CD4-positive, alpha-beta T cell (primary cell): ENCODE measurements around the gene CDH22. TPM values are rescaled to one million over a fixed set of nuclear protein-coding genes. Genes with fewer than 3 reads are reported as not detected.

Experiments
- ATAC-seq: fragments of 200-7000 bp; cut with Tn5 transposase; one replicate; pipeline ENCODE4 v1.10.0; 2022; ENCODE audit warnings: mild to moderate bottlenecking; ENCODE audit not compliant: poor library complexity
- CTCF ChIA-PET: fragments of 350-600 bp; sonication (Branson Sonifier 250); formaldehyde crosslinking; loops from one replicate; lab custom pipeline; 2021; ENCODE audit warnings: antibody characterized with exemption, inconsistent platforms; lab: Charles Lee
- POLR2A ChIA-PET: fragments of 350-600 bp; sonication (Branson Sonifier 250); formaldehyde crosslinking; loops from one replicate; lab custom pipeline; 2021; ENCODE audit warnings: antibody characterized with exemption, inconsistent platforms; lab: Charles Lee
- DNase-seq, 14 experiments: peaks; one replicate each; pipeline ENCODE4 v3.0.0-alpha.2; 2013 to 2020; ENCODE audit warnings: mixed read lengths in 2 of 14
- H3K27ac ChIP-seq, 2 donors: one replicate each; pipeline versions ENCODE4 v1.5.1 to v1.7.0; 2013; ENCODE audit warnings: low read length in 2 of 2, low read depth in 1 of 2, mild to moderate bottlenecking in 1 of 2
- H3K27me3 ChIP-seq, 2 experiments: 1 replicate in 1 of 2; 2 replicates in 1 of 2; pipeline versions ENCODE4 v1.6.1 to v1.7.0; 2013; ENCODE audit warnings: low read length in 2 of 2, control low read depth in 1 of 2, mild to moderate bottlenecking in 1 of 2, moderate library complexity in 1 of 2; ENCODE audit not compliant: insufficient read depth in 2 of 2, control insufficient read depth in 1 of 2
- H3K36me3 ChIP-seq: one replicate; pipeline ENCODE4 v1.6.1; 2013; ENCODE audit warnings: low read length, control low read depth; ENCODE audit not compliant: insufficient read depth
- H3K4me1 ChIP-seq: one replicate; pipeline ENCODE4 v1.6.1; 2013; ENCODE audit warnings: low read length, control low read depth; ENCODE audit not compliant: insufficient read depth
- H3K4me3 ChIP-seq: one replicate; pipeline ENCODE4 v1.5.1; 2013; ENCODE audit warnings: mild to moderate bottlenecking, low read length, moderate library complexity
- H3K9me3 ChIP-seq, 2 experiments: 1 replicate in 1 of 2; 2 replicates in 1 of 2; pipeline versions ENCODE4 v1.6.1 to v1.7.0; 2013; ENCODE audit warnings: low read length in 2 of 2, mild to moderate bottlenecking in 2 of 2, control low read depth in 1 of 2, moderate library complexity in 1 of 2; ENCODE audit not compliant: control insufficient read depth in 1 of 2, insufficient read depth in 1 of 2
- H3K27ac Mint-ChIP-seq: one replicate; pipeline ENCODE4 v1.8.0; 2020; ENCODE audit warnings: mixed read lengths
- H3K27me3 Mint-ChIP-seq: one replicate; pipeline ENCODE4 v1.8.0; 2021; ENCODE audit warnings: mixed read lengths
- H3K36me3 Mint-ChIP-seq: one replicate; pipeline ENCODE4 v1.8.0; 2021; ENCODE audit warnings: low read depth, mixed read lengths
- H3K4me1 Mint-ChIP-seq: one replicate; pipeline ENCODE4 v1.8.0; 2021; ENCODE audit warnings: low read depth, mixed read lengths
- H3K4me3 Mint-ChIP-seq: one replicate; pipeline ENCODE4 v1.8.0; 2020; ENCODE audit warnings: mild to moderate bottlenecking, mixed read lengths
- H3K9me3 Mint-ChIP-seq: one replicate; pipeline ENCODE4 v1.8.0; 2020; ENCODE audit warnings: mixed read lengths
- intact Hi-C, 2 experiments: fragments of 100-400 bp; cut with DNase I in 1 of 2; cut with micrococcal nuclease in 1 of 2; formaldehyde crosslinking; loops; one replicate each; pipeline versions ENCODE4 v1.15.1 to v1.9.0; 2023 to 2025; cut with DNase I, micrococcal nuclease
- total RNA-seq, 174 experiments: library from RNA in 2 of 174; stranded (reverse) in 2 of 174; gene quantifications; one replicate each; pipeline ENCODE4 v1.2.3 and lab custom pipeline; 2021 to 2026
- TF ChIP-seq, protein P1 (sequence below): fragments of 200-600 bp; IDR thresholded peaks from one replicate; pipeline ENCODE4 v1.8.0; 2022; ENCODE audit warnings: antibody characterized with exemption, mild to moderate bottlenecking

The CDH22 gene
- total RNA-seq, 2 experiments from 2014 or later: not detected

DNA sequence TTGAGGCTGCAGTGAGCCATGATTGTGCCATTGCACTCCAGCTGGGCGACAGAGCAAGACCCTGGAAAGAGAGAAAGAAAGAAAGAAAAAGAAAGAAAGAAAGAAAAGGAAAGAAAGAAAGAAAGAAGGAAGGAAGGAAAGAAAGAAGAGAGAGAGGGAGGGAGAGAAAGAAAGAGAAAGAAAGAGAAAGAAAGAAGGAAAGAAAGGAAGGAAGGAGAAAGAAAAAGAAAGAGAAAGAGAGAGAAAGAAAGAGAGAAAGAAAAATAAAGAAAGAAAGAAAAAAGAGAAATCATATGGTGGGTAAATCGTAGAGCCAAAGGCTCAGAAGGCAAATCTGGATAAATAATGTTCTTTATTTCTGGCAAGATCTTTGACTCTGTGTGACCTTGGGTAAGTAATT is 136.8 kb downstream of the CDH22 start:
- H3K27ac ChIP-seq: no peak overlapping the region
- H3K4me3 Mint-ChIP-seq: no peak overlapping the region
- peaks cover 3% of the 10 kb centered on the region for H3K4me1 ChIP-seq
- intact Hi-C loops: loop anchor here in 1 of 2 experiments (10.0 kb wide), 2 partner anchors 187 to 367 kb away; no protein-coding TSS in a partner anchor
- ATAC-seq (no peak), DNase-seq (no peak)
- no peaks in the 10 kb centered on the region for H3K4me1 Mint-ChIP-seq
- TF ChIP-seq, protein P1, sequence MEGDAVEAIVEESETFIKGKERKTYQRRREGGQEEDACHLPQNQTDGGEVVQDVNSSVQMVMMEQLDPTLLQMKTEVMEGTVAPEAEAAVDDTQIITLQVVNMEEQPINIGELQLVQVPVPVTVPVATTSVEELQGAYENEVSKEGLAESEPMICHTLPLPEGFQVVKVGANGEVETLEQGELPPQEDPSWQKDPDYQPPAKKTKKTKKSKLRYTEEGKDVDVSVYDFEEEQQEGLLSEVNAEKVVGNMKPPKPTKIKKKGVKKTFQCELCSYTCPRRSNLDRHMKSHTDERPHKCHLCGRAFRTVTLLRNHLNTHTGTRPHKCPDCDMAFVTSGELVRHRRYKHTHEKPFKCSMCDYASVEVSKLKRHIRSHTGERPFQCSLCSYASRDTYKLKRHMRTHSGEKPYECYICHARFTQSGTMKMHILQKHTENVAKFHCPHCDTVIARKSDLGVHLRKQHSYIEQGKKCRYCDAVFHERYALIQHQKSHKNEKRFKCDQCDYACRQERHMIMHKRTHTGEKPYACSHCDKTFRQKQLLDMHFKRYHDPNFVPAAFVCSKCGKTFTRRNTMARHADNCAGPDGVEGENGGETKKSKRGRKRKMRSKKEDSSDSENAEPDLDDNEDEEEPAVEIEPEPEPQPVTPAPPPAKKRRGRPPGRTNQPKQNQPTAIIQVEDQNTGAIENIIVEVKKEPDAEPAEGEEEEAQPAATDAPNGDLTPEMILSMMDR: no peak
- ChIA-PET POLR2A (no interaction called here), CTCF (no interaction called here)
- H3K9me3 Mint-ChIP-seq: no peaks in the 10 kb centered on the region
- no peak overlapping the region for H3K27ac Mint-ChIP-seq
- H3K36me3 ChIP-seq: no peaks in the 10 kb centered on the region
- H3K36me3 Mint-ChIP-seq: no peaks in the 10 kb centered on the region
- H3K9me3 ChIP-seq: peaks cover 0 to 7% of the 10 kb centered on the region in 2 experiments
- H3K4me3 ChIP-seq: no peak overlapping the region
- peaks cover 24 to 49% of the 10 kb centered on the region in 2 experiments for H3K27me3 ChIP-seq
- peaks cover 73% of the 10 kb centered on the region for H3K27me3 Mint-ChIP-seq

DNA sequence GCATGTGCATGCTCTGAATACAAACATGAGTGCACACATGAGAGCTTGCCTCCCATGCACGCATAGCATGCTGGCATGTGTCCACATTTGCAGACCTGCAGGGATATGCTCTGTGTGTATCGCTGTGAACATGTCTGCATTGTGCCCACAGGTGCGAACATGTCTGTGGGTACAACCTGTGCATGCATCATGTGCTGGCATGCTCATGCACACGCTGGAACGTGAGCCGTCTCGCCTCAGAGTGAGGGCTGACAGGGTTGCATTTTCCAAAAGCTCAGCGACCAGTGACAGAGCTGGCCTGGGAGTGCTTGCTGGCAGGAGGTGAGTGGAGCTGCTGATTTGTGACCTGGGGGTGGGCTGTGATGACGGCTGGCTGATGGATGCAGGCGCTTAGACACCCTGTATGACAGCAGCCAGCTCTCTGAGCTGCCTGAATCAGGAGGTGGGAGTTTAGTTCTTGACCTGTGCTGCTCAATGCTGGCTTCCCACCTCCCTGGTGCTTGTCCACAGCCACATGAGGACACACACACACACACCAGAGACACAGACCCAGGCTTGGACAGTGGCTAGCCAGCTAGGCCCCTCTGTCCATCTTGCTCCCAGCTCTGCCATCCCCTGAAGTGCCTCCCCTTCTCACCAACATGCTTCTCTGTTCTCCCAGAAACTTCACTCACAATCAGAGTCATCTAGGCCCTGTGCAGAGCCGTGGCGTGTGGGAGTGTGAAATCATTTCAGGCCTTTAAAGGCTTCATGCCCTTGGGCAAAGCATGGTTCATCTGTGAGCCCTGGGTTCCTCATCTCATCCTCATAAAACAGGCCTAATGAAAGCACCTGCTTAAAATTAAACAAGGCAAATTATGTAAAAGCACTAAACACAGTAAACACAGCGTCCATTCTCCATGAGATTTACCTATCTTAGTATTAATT is 138.8 kb downstream of the CDH22 start:
- ChIA-PET POLR2A (no interaction called here), CTCF (no interaction called here)
- H3K4me3 ChIP-seq: no peak overlapping the region
- Mint-ChIP-seq H3K27me3 (peaks cover 67% of the 10 kb centered on the region), H3K27ac (no peak overlapping the region), H3K4me1 (no peaks in the 10 kb centered on the region), H3K9me3 (no peaks in the 10 kb centered on the region), H3K4me3 (no peak overlapping the region), H3K36me3 (no peaks in the 10 kb centered on the region)
- no peak overlapping the region for H3K27ac ChIP-seq
- peaks cover 11 to 38% of the 10 kb centered on the region in 2 experiments for H3K27me3 ChIP-seq
- H3K36me3 ChIP-seq: no peaks in the 10 kb centered on the region
- no peak for ATAC-seq
- no peaks in the 10 kb centered on the region for H3K4me1 ChIP-seq
- no peak for DNase-seq
- TF ChIP-seq, protein P1: no peak
- H3K9me3 ChIP-seq: peaks cover 0 to 7% of the 10 kb centered on the region in 2 experiments
- intact Hi-C loops: loop anchor here in 1 of 2 experiments (10.0 kb wide), 2 partner anchors 185 to 365 kb away; no protein-coding TSS in a partner anchor

DNA sequence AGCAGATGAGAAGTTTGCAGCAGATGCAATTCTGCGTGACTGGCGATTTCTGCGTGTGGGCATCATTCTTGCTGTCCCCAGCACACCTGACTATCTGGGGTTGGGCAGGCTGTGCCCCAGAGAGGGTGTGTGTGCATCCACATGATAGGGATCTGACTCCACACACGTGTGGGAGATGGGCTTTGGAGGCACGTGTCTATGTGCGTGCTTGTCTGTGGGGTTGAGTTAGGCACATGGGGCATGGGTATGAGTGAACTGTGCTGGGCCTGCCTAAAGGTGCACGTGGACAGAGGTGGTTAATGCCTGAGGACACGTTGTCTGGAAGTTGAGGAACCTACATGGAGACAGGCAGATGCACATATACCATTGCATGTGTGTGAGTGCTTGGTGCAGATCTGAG is 139.9 kb downstream of the CDH22 start:
- TF ChIP-seq, protein P1: no peak
- H3K27me3 Mint-ChIP-seq: peaks cover 69% of the 10 kb centered on the region
- intact Hi-C loops: no loop called here
- no peaks in the 10 kb centered on the region for H3K4me1 ChIP-seq
- H3K27me3 ChIP-seq: peaks cover 5 to 27% of the 10 kb centered on the region in 2 experiments
- H3K4me1 Mint-ChIP-seq: no peaks in the 10 kb centered on the region
- H3K4me3 Mint-ChIP-seq: no peak overlapping the region
- no peak overlapping the region for H3K27ac ChIP-seq
- POLR2A ChIA-PET: no interaction called here
- no peaks in the 10 kb centered on the region for H3K9me3 Mint-ChIP-seq
- H3K9me3 ChIP-seq: no peaks in the 10 kb centered on the region
- H3K36me3 Mint-ChIP-seq: no peaks in the 10 kb centered on the region
- ATAC-seq (no peak), DNase-seq (no peak)
- no peaks in the 10 kb centered on the region for H3K36me3 ChIP-seq
- no peak overlapping the region for H3K4me3 ChIP-seq
- CTCF ChIA-PET: no interaction called here
- H3K27ac Mint-ChIP-seq: no peak overlapping the region
